Left lung (tissue), 10 donors: ENCODE results near the gene SAMD3. TPM values are rescaled to one million over a fixed set of nuclear protein-coding genes. Genes with fewer than 3 reads are reported as not detected.

Experiments used
- ATAC-seq: fragments of 200-7000 bp; cut with Tn5 transposase; one replicate; pipeline ENCODE4 v1.9.1; 2020; ENCODE audit warnings: moderate library complexity
- DNase-seq, 4 donors: peaks; one replicate each; pipeline ENCODE4 v3.0.0-alpha.2; 2013 to 2020
- H3K27ac ChIP-seq, 2 donors: fragments of 200-600 bp; sonication (generic) in 1 of 2; one replicate each; pipeline versions ENCODE4 v1.5.0 to v1.8.0; 2020 to 2021
- H3K27me3 ChIP-seq, 2 donors: fragments of 200-600 bp; sonication (generic) in 1 of 2; one replicate each; pipeline versions ENCODE4 v1.5.0 to v1.8.0; 2020 to 2021
- H3K36me3 ChIP-seq, 2 donors: fragments of 200-600 bp; sonication (generic) in 1 of 2; one replicate each; pipeline versions ENCODE4 v1.5.0 to v1.8.0; 2020 to 2021
- H3K4me1 ChIP-seq, 2 donors: fragments of 200-600 bp; one replicate each; pipeline ENCODE4 v1.8.0; 2021
- H3K4me3 ChIP-seq, 2 donors: fragments of 200-600 bp; sonication (generic) in 1 of 2; one replicate each; pipeline versions ENCODE4 v1.5.0 to v1.8.0; 2020 to 2021; ENCODE audit warnings: mild to moderate bottlenecking in 1 of 2
- H3K9me3 ChIP-seq, 2 donors: fragments of 200-600 bp; sonication (generic) in 1 of 2; one replicate each; pipeline versions ENCODE4 v1.5.0 to v1.8.0; 2020 to 2021
- CTCF ChIP-seq, 2 donors: fragments of 200-600 bp; sonication (generic) in 1 of 2; IDR thresholded peaks; one replicate each; pipeline versions ENCODE4 v1.5.0 to v1.8.0; 2021; ENCODE audit warnings: antibody characterized with exemption in 2 of 2
- intact Hi-C, 2 donors: fragments of 100-400 bp; cut with DNase I; formaldehyde crosslinking; loops; one replicate each; pipeline versions ENCODE4 v1.11.2 to v1.14.2; 2022
- polyA plus RNA-seq, 6 donors: library from polyadenylated mRNA; unstranded; fragments of 120-200 nt; gene quantifications; one replicate each; pipeline ENCODE4 v1.2.1, GENCODE V29; 2013; ENCODE audit not compliant: insufficient read length in 6 of 6
- total RNA-seq, 2 donors: library from RNA; stranded (reverse); fragmentation: NEBNext Ultra II Directional; extraction: Animal tissue kit (Norgen Biotek cat#: 25700); gene quantifications; one replicate each; pipeline ENCODE4 v1.2.1, GENCODE V29; 2021
- donor health status: DM: no; HTN: yes; CAD: no.
- donor health status: DM: no; HTN: no; CAD: no.

SAMD3 gene
- total and polyA plus RNA-seq, 8 donors: 0.56 to 2.7 (median 1.4) TPM

- no peak for TF ChIP-seq CTCF (IDR thresholded peaks at IDR 0.05)
- Histone ChIP-seq H3K9me3 (no peaks in the 10 kb centered on the region), H3K27me3 (no peaks in the 10 kb centered on the region), H3K4me3 (no peak overlapping the region), H3K27ac (no peak overlapping the region), H3K4me1 (no peaks in the 10 kb centered on the region), H3K36me3 (no peaks in the 10 kb centered on the region)
- DNase-seq: no peak
- intact Hi-C loops: no loop called here
- ATAC-seq: no peak
Observed at GRCh38 chr6:130207979-130208649, 14.6 kb downstream of the SAMD3 start.

GRCh38 chr6:130206479-130206878 lies 16.3 kb downstream of the SAMD3 start:
- no peak overlapping the region for H3K27ac ChIP-seq
- ATAC-seq: no peak
- intact Hi-C loops: no loop called here
- H3K36me3 ChIP-seq: no peaks in the 10 kb centered on the region
- no peak for DNase-seq
- H3K27me3 ChIP-seq: no peaks in the 10 kb centered on the region
- H3K9me3 ChIP-seq: no peaks in the 10 kb centered on the region
- TF ChIP-seq CTCF (IDR thresholded peaks at IDR 0.05): no peak
- H3K4me3 ChIP-seq: no peak overlapping the region
- no peaks in the 10 kb centered on the region for H3K4me1 ChIP-seq

GRCh38 chr6:130204322-130204721 lies 18.4 kb downstream of the SAMD3 start:
- Histone ChIP-seq H3K36me3 (no peaks in the 10 kb centered on the region), H3K4me3 (no peak overlapping the region), H3K27me3 (no peaks in the 10 kb centered on the region), H3K27ac (no peak overlapping the region), H3K4me1 (no peaks in the 10 kb centered on the region), H3K9me3 (no peaks in the 10 kb centered on the region)
- no peak for ATAC-seq
- intact Hi-C loops: no loop called here
- no peak for DNase-seq
- no peak for TF ChIP-seq CTCF (IDR thresholded peaks at IDR 0.05)

- Histone ChIP-seq H3K27me3 (no peaks in the 10 kb centered on the region), H3K36me3 (no peaks in the 10 kb centered on the region), H3K9me3 (no peaks in the 10 kb centered on the region), H3K27ac (no peak overlapping the region), H3K4me3 (no peak overlapping the region), H3K4me1 (no peaks in the 10 kb centered on the region)
- no peak for DNase-seq
- no peak for TF ChIP-seq CTCF (IDR thresholded peaks at IDR 0.05)
- ATAC-seq: no peak
- intact Hi-C loops: no loop called here
Observed at GRCh38 chr6:130203370-130203769, 19.4 kb downstream of the SAMD3 start.

- intact Hi-C loops: no loop called here
- ATAC-seq: no peak
Observed at GRCh38 chr6:130202782-130203181, 20.0 kb downstream of the SAMD3 start.

More at GRCh38 chr6:130202782-130203181, 20.0 kb downstream of the SAMD3 start:
- TF ChIP-seq CTCF (IDR thresholded peaks at IDR 0.05): no peak
- Histone ChIP-seq H3K27me3 (no peaks in the 10 kb centered on the region), H3K9me3 (no peaks in the 10 kb centered on the region), H3K4me1 (no peaks in the 10 kb centered on the region), H3K36me3 (no peaks in the 10 kb centered on the region), H3K4me3 (no peak overlapping the region), H3K27ac (no peak overlapping the region)
- no peak for DNase-seq
